HG02870 (cell line): ENCODE measurements around the gene SERPING1.
A peak's percentile ranks its signal among the peaks of the same experiment; 100 is the strongest.

Experiments used
- ATAC-seq: cut with Tn5 transposase; IDR thresholded peaks from one replicate; pipeline ENCODE4 v1.9.1; 2021; ENCODE audit warnings: mild to moderate bottlenecking, moderate library complexity; ENCODE audit not compliant: unreplicated experiment

The SERPING1 gene

DNA sequence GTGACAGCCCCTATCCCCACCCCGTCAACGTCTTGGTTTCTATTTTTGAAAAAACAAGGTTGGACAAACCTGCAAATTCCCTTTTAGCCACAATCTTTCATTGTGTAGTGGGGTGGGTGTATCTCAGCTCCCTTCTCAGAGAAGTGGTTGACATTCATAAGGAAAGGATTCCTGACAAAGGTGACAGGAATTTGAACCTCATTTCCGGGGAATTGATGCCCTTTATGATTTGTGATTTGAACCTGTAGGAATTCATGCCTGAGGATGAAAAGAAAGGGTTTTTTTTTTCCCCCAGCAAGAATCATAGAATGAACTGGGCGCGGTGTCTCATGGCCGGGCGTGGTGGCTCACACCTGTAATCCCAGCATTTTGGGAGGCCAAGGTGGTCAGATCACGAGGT, 37.8 kb downstream of the SERPING1 start:
- ATAC-seq = no peak

DNA sequence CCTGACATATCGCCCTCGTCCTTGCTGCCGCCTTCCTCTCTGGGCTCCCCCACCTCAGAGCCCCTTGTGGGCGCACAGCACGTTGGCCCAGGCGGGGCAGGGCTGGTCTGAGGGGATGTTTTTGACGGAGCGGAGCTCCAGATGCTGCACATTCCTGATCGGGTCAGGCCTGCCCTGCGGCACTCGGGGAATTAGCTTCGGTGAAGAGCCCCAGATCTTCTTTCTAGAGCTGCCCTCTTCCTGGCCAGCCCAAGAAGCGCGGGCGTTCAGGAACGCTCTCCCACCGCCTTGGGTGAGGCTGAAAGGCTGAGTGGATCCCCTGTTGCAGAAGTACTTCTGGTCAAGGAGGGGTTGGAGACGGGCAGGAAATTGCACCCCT, 40.1 kb downstream of the SERPING1 start:
- ATAC-seq = no peak

DNA sequence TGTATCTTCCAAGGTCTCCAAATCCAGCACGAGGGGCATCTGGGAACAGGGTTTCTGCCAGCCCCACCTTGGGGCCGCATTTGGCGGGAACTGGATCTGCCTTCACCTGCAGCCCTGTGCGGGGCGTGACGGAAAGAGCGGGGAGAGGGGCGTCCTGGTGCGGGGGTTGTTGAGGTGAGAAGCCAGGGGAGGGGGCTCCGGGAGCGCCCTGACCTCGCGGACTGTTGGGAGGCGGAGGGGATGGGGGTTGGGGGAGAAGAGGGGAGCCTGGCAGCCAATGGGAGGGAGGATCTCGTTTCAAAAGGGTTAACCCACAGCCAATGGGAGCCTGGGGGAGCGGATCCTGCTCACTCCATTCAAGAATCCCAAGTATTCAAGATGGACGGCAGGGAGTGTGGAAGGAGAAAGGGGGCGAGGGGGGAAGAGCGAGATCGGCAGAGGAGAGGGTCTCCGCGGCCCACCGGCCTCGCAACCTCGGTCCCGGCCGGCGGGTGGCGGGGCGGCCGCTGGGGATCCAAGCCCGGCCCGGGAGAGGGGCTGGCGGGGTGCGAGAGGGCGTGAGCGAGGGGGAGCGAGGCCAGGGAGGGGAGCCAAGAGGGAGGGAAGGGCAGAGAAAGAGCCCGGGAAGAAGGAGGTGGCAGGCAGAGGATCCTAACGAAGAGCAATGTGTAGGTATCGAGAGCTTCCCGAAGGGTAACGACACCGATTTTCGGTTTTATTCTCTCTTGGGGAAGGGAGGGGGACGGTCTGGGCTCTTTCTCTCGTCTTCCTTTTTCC, 40.7 kb downstream of the SERPING1 start:
- no peak for ATAC-seq

DNA sequence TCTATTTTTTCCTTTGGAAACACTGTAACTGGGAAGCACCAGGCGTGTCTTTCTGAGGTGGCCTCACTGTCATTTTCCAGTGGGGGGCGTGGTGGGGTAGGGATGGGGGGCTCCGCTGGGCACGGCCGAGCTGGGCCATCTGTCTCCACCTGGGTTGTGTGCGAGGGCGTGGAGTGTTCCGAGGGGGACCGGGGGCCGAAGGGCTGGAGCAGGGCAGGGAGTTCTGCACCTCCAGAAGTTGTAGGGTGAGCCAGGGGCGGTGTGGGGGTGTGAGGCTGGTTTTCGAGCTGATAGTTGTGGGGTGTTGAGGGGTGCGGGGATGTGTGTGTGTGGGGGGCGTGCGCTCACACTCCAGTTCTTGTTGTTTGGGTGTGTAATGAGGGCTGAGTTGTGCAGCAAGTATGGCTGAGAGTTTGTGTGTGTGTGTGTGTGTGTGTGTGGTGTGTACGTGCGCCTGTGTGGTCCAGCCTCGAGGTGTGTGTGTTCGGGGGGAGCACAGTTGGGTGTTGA, 41.4 kb downstream of the SERPING1 start:
- no peak for ATAC-seq

DNA sequence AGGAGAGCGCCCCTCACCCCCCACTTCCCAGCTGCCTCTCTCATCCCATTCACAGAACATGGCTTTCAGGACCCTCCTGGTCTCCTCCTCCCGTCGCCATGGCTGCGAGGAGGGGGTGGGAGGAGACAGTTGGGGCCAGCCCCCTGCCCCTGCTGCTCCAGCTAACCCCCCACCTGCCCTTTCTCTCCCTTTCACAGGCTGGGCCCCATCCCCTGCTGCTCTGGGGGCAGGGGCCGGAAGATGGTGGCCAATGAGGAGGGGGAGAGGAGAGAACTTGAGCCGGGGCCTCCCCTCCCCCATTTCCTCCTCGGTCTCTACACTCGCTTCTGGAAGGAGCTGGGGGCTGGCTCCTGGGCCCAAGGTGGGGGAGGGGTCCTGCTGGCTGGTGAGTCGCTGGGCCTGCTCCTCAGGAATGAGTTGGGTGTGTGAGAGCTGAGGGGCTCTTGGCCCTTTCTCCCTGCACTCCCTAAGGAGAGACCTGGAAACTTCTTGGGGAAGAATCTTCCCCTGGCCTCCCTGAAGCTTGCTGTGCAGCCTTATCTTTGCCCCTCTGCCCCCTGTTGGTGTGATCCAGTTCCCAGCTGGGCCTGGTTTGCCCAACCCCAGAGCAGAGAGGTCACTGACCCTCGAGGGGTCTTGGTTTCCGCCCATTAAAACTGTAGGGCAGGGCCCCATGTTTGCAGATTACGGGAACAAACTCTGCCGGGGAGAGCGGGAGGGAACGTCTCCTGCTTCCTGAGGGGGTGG, 42.0 kb downstream of the SERPING1 start:
- no peak for ATAC-seq

DNA sequence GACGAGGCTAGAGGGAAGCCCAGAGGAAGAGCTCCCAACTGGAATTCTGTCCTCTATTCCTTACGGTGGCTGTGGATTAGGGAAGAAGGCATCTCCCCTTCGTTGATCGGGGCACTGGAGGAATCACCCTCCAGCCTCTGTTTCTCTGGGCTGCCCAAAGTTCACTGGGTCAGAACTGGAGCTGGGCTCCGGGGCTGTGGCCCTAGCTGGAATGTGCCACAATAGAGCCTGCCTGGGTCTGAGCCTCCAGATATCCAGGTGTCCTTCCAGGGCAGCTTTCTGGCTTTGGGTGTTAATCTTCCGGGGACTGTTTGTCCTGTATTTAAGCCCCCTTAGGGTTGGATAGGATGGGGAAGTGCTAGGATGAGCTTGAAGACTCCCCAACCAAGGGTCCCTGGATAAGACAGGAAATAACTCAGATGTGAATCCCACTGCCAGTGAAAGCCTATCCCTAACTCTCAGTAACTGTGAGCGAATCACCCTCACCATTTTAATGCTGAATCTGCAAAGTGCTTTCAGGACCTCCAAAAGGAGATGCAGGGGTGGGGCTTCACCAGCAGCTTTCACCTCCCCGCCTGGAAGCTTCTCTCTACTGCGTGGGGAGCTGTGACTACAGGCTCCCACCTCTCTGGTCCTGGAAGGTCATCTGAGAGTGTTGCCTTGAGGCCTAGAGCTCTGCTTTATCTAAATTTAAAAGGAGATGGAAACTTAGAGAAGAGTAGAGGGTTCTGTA, 42.7 kb downstream of the SERPING1 start:
- ATAC-seq = no peak

DNA sequence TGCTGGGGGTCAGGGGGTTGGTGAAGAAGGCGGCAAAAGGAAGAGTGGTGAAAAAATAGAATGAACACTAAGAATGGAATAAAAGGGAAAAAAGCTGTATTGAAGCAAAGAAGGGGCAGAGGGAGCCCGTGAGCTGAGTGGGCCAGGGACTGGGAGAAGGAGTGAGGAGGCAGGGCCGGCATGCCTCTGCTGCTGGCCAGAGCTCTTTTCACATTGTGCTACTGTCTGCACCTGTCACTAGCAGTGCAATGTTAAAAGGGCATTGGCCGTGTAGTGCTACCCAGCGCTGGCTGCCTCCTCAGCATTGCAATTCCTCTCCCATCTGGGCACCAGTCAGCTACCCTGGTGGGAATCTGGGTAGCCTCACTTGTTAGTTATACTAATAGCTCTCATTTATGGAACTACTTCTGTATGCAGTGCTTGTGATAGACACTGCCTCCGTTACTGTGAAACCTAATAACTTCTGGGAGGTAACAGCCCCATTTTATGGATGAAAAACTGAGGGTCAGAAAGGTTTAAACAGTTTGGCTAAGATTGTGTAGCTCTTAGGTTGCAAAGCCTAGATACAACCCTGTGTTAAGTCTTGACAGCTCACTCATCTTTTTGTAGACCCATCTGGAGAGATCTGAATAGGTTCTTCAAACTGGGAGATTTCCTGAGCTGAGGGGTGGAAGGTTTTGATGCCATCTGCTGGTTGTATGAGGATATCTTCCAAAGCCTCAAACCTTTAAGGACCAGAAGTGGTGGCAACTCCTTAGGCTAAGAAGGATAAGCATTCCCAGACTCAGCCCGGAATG, 43.7 kb downstream of the SERPING1 start:
- no peak for ATAC-seq

DNA sequence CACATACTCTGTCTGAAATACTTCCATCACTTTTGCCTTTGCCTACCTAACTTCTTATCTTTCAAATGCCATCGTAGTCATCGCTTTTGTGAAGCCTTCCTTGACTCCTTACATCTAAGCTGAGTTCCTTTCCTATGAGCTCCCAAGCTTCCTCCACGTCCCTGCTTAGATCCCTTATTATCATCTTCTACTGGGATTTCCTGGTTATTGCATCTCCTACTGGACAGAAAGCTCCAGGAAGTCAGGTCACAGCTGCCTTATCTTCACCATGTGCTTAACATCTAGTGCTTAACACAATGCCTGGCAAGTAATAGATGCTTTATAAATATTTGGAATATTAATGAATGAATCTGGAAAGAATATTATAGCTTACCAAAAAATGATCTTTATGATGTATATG, 46.3 kb downstream of the SERPING1 start:
- ATAC-seq = no peak

DNA sequence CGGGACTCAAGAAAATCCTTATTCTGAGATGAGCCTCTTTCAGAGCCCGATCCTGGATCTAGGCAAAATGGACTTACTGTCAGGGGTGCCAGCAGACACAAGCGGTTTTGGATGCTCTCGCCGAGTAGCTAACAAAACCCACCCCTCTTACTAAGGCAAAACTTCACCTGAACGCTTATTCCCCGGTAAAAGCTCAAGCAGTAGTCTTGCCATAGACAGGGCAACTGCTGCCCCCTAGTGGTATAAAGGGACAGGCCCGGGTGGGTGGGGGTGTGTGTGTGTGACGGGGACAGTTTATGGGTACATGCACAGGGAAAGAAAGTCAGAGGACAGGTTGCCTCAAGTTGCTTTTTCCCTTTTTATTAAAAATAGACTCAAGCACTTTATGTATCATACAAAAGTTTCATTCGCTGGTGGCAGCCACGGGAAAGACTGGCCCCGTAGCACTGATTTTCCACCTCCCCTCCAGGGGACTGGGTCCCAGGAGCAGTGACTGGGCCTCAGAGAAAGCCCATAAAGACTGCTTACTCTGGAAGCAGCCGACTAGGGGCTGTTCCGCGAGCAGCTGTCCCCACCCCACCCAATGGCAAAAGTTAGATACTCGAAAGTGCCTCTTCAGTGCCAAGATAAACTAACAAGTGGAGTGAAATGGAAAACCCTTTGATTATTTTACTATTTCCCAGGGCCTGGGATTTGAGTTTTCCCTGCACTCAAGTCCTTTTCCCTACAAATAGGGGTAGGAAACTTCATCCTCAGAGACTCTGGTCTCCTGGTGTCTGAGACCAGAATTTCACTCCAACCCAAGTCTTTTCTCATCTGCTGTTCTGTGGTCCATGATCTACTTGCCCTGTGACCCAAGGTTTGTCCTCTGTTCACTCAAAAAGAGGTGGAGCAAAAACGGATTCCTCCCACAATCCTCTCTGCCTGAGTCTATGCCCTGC, 47.5 kb downstream of the SERPING1 start:
- peak; percentile 40 for ATAC-seq

DNA sequence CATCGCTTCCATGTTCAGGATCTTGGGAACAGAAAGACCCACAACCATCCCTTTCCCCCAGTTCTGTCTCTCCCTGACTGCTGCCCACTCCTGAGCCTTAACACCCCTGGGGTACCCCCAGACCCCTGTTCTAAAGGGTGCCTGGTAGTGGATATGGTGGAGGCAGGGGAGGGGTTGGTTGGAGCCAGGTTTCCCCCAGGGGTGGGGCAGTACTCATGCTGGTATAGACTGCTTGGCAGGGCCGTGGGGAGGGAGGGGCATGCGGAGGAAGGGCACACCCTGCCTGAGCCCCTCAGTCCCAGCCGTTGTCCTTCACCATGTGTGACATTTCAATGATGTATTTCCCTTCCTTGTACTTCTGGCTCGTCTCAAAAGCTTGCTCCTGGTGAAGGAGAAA, 48.2 kb downstream of the SERPING1 start:
- ATAC-seq = no peak

DNA sequence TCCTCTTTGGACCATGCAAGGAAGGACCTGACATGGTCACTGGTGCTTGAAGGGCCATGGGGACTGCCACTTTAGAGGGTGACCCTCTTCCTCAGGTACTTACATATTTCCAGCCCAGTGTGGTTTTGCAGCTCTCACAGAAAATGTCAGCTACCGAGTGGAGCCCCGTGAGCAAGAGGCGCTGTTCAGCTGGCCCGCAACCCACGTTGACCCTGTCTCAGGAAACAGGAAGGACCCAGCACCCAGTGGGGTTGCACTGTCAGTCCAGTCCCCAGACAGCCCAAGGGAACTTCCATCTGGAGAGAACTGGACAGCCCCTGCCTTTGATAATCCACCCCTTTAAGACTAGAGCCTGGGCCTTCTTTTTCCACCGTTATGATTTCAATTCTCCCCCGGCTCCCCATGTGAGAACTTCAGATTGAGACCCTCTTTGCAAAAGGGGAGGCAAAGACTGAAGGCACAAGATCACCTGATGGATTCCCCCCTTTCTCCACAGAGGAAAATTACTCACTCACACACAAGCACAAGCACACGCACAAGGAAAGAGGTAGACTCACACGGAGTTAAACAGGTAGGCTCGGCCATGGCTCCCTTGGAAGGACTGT, 48.8 kb downstream of the SERPING1 start:
- ATAC-seq = no peak

DNA sequence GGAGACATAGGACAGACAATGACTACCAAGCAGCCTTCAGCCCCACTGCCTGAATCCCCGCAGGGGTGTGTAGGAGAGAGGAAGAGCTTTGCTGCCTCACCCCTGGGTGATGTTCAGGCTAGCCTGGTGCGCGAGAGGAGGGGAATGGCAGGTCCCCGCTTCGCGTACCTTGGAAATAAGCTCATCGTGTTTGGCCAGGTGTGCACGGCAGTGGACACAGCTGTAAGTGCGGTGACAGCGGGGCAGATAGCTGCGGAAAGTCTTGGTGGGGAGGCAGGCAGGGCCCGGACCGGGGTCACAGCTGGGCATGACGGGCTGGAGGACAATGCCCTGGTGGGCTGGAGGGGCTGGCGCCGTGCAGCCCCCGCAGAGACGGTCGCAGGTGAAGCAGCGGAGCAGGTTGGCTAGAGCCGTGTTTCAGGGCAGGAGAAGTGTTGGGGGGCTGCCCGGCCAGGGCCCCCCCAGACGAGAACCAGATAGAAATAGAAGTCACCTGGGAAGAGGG, 49.4 kb downstream of the SERPING1 start:
- no peak for ATAC-seq

DNA sequence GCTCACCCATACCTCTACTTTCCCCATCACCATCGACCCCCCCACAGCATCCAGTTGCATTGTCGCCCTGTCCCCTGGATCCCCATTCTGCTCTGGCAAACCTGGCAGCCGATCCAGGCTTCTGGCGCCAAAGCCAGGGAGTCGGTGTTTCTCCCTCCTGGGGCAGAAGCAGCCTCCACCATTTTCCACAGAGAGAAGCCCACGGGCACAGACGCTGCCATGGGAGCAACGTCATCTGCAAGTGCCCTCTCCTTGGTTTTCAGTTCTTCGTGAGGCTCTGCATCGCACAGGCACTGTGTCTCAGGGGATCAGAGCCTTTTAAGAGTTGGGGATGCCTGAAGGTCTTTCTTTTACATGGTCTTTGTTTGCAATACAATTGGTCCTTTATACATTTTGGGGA, 49.9 kb downstream of the SERPING1 start:
- ATAC-seq = no peak

DNA sequence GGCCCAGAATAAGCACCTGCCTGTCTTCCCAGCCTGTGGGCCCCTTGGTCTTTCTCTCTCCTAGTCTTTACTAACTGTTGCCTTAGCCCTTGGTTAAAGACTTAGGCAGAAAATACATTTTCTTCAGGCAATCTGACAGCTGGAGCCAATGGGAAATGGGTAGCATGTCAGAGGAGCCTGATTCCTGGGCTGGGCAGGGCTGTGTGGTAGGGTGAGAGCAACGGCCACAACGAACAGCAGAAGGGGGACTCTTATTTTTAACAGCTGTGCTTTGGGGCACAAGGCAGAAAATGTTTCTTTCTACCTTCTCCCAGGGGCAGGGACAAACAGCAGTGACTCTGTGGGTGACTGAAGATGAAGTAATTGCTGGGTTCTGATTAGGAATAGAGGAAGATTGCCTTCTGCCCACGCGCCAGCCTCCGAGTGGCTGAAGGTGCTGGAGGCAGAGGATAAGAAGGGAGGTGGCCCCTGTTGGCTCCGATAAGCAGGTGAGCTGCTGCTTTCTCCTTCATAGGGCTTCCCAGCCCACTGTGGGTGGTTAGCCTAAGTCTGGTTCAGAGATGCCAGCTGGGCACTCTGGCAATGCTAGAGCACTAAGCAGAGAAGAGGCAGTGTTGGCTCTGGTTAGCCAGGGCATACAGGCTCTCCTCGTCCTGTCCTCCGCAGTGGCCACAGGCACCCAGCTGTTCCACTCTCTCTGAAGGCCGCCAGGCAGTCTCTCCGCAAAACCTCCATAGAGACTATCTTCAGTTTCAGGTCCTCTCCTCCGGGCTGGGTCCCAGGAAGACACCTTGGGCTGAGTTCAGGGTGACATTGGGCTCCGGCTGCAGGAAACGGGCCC, 50.7 kb downstream of the SERPING1 start:
- no peak for ATAC-seq

DNA sequence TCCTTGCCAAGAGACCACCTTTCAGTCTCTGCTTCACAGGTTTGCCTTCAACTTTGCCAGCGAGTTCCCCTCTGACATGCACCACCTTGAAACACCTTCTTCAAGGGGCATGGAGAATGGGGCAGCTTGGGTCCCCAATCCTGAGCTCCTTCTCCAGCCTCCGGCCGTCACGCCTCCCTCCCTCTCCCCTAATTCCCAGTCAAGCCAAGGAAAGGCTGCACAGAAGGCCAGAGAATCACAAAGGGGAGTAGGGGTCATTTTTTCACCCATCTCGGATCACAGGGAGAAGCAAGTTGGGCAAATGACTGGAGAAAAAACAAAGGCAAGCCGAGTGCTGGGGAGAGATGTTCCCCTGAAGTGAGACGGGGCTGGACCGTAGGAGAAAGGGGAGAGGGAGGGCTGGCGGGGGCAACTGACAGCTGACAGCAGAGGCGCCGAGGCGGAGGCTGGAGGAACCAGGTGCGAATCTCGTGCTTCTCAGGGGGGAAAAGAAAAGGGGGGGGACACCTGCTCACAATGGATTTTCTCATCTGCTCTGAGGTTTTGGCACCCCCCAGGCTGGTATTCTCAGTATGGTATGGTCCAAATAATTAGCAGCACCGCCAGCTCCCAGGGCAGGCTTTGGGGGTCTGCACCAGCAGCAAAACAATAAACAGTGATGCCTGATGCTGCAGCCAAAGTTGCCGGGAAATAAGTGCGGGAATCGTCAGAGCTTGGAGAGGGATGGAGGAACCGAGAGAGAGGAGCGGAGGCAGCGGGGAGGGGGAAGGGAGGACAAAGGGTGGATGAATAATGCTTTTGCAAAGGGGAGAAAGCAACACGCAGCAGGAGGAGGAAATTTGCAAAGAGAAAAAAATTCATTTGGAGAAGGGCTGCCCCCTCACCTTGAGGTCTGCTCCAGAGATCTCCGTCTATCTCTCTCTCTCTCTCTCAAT, 51.6 kb downstream of the SERPING1 start:
- ATAC-seq = no peak

DNA sequence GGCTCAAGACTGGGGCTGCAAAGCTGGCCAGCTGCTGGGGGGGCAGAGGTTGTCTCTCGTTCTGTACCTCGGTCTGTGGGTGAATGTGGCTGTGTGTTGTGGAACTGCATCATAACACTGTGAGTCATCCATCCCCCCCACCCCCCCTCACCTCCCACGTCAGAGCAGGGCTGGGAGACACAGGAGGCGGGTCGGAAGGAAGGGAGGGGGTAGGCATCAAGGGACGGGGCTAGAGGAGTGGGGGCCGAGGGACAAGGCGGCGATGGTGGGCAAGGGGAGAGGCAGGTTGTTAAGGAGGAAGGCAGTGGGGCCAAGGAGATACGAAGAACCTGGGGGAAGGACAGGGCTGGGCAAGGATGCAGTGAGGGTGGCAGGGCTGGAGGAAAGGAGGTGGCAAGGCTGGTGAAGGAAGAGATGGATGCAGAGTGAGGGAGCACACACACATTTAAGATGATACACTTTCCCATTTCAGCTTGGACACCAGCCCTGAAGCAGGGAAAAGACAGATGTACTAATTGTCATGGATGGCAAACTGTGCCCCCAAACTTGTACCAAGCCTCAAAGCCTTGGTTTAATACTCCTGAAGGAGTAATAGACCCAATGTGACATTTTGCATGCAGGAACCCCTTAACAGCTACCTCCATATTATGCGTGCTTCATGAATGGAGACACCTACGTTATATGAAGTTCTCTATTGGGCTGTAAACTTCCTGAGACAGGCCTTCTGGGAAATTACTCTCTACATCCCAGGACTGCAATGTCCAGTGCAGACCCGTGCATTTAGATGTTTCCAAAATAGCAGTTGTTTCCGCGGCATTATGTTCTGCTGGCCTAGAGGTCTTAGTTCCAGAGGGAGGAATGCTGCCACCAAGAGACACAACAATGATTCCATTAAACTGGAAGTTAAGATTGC, 52.6 kb downstream of the SERPING1 start, which contains the start of gene YPEL4:
TSS of gene YPEL4 (minus strand) at position 87 of the 913 bp plus-strand sequence. CDS start 2,805 bp downstream, outside the sequence.
- no peak for ATAC-seq
